HG03442 (cell line): ENCODE results near the gene FNDC3B.

ENCODE experiments used
- ATAC-seq: cut with Tn5 transposase; IDR thresholded peaks from one replicate; pipeline ENCODE4 v1.9.1; 2021; ENCODE audit warnings: mild to moderate bottlenecking, moderate library complexity; ENCODE audit not compliant: unreplicated experiment

The FNDC3B gene

GRCh38 chr3:172300862-172301261 is 261.5 kb downstream of the FNDC3B start:
- ATAC-seq: no peak

GRCh38 chr3:172302203-172302602 is 262.8 kb downstream of the FNDC3B start:
- no peak for ATAC-seq

GRCh38 chr3:172303181-172303580 is 263.8 kb downstream of the FNDC3B start:
- ATAC-seq: no peak

- no peak for ATAC-seq
These were observed 264.7 kb downstream of the FNDC3B start for GRCh38 chr3:172303941-172304558.

GRCh38 chr3:172305552-172305951 is 266.2 kb downstream of the FNDC3B start:
- ATAC-seq: no peak

GRCh38 chr3:172305974-172306373 is 266.6 kb downstream of the FNDC3B start:
- ATAC-seq: no peak

- ATAC-seq: no peak
These were observed 267.8 kb downstream of the FNDC3B start for GRCh38 chr3:172307141-172307560.

GRCh38 chr3:172309059-172309458 is 269.7 kb downstream of the FNDC3B start:
- no peak for ATAC-seq

GRCh38 chr3:172309741-172310427 is 270.5 kb downstream of the FNDC3B start:
- no peak for ATAC-seq

GRCh38 chr3:172310428-172310760 is 271.0 kb downstream of the FNDC3B start:
- ATAC-seq: no peak

- ATAC-seq: no peak
These were observed 271.8 kb downstream of the FNDC3B start for GRCh38 chr3:172311217-172311616.

GRCh38 chr3:172312001-172312400 is 272.6 kb downstream of the FNDC3B start:
- ATAC-seq: no peak

- no peak for ATAC-seq
These were observed 273.3 kb downstream of the FNDC3B start for GRCh38 chr3:172312711-172313110.

GRCh38 chr3:172313671-172314070 is 274.3 kb downstream of the FNDC3B start:
- no peak for ATAC-seq

- ATAC-seq: no peak
These were observed 275.3 kb downstream of the FNDC3B start for GRCh38 chr3:172314591-172315160.

- ATAC-seq: no peak
These were observed 276.2 kb downstream of the FNDC3B start for GRCh38 chr3:172315401-172316091.

GRCh38 chr3:172316758-172317157 is 277.4 kb downstream of the FNDC3B start:
- ATAC-seq: no peak

GRCh38 chr3:172317481-172317880 is 278.1 kb downstream of the FNDC3B start:
- no peak for ATAC-seq

GRCh38 chr3:172317984-172318383 is 278.6 kb downstream of the FNDC3B start:
- ATAC-seq: peak; percentile 76

GRCh38 chr3:172319595-172319994 is 280.2 kb downstream of the FNDC3B start:
- ATAC-seq: no peak

- no peak for ATAC-seq
These were observed 281.1 kb downstream of the FNDC3B start for GRCh38 chr3:172320468-172320867.

- ATAC-seq: peak; percentile 59
These were observed 281.7 kb downstream of the FNDC3B start for GRCh38 chr3:172321035-172321434.
